Testis (tissue), 2 donors: ENCODE data around the gene SCUBE3.

Source experiments
- CTCF ChIP-seq, 3 experiments: fragments of 450-650 bp in 2 of 3; fragments of 200-600 bp in 1 of 3; sonication (generic) in 1 of 3; IDR thresholded peaks; one replicate each; pipeline ENCODE4 v1.5.1; 2016 to 2019; ENCODE audit warnings: antibody characterized with exemption in 3 of 3, mild to moderate bottlenecking in 2 of 3, moderate library complexity in 1 of 3
- POLR2A ChIP-seq: fragments of 450-650 bp; IDR thresholded peaks from one replicate; pipeline ENCODE4 v1.6.1; 2017; ENCODE audit warnings: antibody characterized with exemption, mild to moderate bottlenecking, moderate library complexity

- TF ChIP-seq CTCF (IDR thresholded peaks at IDR 0.05) (no peak), POLR2A (no peak)
Observed at GRCh38 chr6:35183281-35183680, 30.5 kb upstream of the SCUBE3 start.
